HG02623 (cell line): ENCODE data around the gene DTYMK.

Experiments
- ATAC-seq: cut with Tn5 transposase; IDR thresholded peaks from one replicate; pipeline ENCODE4 v1.9.1; 2021; ENCODE audit warnings: moderate library complexity; ENCODE audit not compliant: unreplicated experiment

Gene DTYMK

DNA sequence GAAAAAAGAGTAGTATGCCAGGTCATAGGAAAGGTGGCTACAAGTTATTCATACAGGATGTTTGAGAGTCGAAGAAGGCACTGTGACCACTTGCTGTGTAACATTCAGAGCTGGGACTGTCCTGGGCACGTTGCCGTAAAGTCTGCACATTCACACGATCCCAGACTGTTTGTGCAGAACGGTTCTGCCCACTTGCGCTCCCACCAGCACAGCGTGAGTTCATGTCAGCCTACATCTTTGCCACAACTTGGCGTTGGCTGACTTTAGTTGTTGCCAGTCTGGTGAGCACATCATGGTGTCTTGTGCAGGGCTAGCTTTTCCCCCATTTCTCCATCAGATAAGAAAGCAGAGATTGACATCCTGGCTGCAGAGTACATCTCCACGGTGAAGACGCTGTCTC is 22.3 kb upstream of the DTYMK start:
- no peak for ATAC-seq

DNA sequence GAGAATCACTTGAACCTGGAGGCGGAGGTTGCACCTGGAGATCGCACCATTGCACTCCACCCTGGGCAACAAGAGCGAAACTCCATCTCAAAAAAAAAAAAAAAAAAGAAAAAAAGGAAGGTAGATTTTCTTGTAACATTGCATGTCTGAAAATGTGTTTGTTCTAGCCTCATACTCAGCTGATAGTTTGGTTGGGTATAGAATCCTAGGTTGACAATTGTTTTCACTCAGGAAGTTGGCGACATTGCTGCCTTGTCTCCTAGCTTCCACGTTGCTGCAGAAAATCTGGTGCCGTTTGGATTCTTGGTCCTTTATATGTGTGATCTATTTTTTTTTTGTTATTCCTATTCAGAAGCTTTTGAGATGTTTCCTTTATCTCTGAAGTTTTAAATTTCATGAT is 19.9 kb upstream of the DTYMK start:
- ATAC-seq, result no peak

DNA sequence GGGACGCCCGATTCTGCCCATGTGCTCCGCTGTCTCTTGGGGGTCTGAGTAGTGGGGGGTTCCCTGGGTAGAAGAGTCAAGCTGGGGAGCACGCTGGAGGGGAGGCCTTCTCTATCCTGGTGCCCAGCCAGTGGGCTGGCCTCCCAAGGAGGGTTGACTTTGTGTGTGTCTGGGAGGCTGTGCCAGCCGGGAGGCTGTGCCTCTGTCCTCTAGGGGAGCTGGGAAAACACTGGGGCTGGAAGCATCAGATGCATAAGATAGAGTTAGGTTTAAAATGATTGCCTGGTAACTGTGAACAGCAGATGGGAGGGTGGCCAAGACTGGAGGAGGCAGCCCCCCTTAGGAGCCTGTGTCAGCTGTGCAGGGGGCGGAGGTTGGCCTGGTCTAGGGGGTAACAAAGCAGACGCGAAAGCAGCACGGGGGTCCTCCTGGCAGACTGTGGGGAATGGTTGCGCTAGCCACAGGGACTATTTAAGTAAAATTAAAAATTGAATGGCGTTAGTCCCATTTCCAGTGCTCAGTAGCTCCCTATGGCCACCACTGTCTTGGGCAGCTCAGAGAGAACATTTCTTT is 16.5 kb upstream of the DTYMK start:
- ATAC-seq, result no peak

DNA sequence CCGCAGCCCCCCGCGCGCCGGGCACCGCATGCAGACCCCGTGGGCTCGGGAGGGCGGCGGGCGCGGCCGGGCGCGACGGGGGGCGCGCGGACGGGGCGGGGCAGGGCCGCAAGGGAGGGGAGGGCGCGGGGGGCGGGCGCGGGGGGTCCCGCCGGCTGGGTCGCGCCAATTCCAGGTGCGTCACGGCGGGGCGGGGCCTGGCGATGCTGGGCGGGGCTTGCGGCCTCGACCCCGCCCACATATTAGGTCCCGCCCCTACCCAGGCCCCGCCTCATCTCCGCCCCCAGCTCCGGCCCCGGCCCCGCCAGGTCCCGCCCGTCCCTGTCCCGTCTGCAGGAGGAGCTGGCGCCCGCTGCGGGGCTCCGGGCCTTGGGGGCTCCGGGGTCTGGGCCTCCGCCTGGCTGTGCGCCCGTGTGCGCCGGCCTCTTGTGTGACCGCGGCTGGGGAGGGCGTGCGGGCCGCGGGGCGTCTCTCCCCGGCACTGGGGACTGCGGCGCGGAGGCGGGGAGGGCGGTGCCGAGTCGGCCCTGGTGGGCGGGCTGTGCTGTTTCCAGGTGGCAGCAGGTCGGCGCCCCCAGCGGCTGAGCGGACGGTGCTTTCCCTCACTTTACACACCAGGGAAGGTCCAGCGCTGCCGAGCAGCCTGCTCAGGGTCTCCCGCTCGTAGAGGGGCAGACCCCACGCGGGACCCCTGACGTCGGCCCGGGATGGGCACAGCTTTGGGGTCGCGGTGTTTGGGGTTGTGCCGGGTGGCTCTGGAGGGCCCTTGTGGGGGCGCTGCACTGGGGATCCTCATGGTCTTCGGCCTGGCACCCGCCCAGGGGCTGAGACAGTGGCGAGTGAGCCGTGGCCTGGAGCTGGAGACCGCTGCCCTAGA is 15.8 kb upstream of the DTYMK start:
- ATAC-seq, result peak; percentile 56

DNA sequence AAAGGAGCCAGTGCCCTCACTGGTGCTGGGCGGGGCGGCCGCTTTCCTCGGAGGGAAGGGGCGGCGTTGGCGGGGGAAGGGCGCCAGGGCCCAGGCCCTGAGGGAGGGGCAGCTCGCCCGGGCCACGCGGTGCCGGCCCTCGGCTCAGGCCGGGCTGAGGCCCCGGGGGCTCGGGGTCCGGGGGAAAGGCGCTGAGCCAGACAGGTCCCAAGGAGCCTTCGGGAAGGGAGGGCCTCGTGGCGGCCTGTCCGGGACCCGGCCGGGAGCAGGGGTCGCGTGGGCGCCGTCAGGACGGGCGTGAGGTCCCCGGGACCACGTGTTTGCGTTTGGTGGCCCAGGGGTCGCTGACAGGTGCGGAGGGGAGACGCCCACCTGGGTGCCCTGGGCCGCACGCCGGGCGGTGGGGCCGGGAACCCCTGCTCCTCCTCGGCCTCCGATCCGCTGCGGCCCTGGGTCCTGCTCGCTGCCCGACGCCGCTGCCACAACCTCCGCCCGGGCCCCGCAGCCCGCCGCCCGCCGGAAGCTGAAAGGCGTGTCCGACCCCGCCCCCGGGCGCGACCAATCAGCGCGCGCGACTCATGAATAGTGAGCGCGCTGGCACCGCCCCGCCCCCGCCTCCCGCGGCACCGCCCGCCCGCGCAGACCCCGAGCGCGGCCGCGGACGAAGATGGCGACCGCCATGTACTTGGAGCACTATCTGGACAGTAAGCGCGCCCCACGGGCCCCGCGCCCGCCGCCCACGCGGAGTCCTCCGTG is 15.0 kb upstream of the DTYMK start, which contains the start of gene ING5:
TSS of gene ING5 (plus strand) at position 641 of the 756 bp plus-strand sequence. CDS start at position 668, 27 bp downstream.
- peak; percentile 57 for ATAC-seq

DNA sequence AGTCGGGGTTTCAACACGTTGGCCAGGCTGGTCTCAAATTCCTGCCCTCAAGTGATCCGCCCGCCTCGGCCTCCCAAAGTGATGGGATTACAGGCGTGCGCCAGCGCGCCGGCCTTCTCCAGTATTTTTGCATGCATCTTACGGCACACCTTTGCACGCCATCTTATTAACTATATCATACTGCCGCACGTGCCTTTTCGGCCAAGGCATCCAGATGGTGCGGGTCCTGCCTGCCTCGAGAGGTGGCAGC is 14.5 kb upstream of the DTYMK start:
- no peak for ATAC-seq

DNA sequence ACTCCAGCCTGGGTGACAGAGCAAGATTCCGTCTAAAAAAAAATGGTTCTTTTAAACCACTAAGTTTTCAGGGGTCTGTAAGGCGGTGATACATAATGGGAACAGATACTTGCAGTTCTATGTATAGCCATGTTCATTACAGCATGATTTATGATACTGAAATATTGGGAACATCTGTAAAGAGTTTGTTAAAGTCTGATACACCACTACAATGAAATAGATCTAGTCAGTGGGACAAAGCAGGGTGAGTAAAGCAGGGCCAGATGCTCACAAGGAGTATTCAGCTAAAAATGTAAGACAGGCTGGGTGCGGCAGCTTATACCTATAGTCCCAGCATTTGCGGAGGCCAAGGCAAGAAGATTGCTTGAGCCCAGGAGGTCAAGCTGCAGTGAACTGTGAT is 9.0 kb upstream of the DTYMK start:
- ATAC-seq, result no peak

DNA sequence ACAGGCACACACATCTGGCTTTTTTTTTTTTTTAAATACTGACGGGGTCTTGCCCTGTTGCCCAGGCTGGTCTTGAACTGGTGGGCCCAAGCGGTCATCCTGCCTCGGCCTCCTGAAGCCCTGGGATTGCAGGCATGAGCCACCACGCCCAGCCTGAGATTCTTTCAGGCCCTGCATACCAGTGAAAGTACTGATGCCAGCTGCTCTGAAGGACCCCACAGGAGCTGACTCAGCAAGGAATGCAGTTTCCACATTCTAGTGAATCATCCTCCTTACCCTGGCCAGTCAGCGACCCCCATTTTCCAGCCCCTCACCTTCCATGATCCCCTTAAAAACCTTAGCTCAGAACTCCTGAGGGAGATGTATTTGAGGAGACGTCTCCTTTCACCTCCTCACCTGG is 5.8 kb upstream of the DTYMK start:
- no peak for ATAC-seq

DNA sequence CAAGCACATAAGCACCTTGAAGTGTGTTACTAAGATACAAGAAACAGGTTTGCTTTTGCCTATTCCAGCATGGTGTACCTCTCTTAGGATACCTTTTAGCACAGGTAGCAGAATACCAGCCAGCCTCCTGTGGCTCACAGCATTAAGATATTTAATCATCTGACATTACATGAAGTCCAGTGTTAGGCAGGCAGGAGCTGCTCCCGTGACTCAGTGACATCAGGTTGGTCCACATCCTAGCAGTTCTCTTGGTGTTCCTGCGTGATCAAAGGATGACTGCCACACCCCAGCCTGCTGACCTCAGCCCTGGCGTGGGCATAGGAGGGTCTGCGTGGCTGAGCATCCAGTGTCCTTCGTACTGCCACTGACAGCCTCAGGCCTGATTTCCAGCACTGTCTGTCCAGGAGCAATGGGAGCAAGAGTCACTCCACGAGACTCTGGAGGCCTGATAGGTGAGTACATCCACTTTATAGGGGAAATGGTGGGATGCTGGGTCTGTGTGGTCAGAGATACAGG is 3.6 kb upstream of the DTYMK start:
- no peak for ATAC-seq

DNA sequence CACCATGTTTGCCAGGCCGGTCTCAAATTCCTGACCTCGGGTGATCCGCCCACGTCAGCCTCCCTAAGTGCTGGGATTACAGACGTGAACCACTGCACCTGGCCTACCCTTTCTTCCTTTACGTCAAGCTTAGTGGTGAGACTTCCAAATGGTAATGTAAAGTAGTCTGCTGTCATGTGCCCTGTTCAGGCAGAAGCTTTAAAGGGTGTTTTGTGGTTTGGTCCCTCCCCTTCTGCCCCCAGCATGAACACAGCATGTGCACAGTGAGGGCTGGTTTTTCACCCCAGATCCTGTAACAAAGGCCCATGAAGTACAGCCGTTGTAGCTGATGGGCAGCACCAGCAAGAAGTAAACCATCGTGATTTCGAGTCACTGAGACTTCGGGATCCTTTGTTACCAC is 2.7 kb upstream of the DTYMK start:
- no peak for ATAC-seq

DNA sequence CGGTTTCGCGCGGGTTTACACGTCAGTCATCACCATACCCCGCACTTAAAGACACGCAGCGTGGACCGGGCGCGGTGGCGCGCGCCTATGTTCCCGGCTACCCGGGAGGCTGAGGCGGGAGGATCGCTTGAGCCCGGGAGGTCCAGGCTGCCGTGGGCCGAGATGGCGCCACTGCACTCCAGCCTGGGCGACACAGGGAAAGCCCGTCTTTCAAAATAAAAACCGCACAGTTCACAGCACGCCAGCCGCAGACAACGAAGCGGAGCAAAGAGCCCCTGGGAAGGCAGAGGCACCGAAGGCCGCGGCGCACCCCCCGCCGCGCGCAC is 328 bp downstream of the DTYMK start:
- peak; percentile 7 for ATAC-seq

DNA sequence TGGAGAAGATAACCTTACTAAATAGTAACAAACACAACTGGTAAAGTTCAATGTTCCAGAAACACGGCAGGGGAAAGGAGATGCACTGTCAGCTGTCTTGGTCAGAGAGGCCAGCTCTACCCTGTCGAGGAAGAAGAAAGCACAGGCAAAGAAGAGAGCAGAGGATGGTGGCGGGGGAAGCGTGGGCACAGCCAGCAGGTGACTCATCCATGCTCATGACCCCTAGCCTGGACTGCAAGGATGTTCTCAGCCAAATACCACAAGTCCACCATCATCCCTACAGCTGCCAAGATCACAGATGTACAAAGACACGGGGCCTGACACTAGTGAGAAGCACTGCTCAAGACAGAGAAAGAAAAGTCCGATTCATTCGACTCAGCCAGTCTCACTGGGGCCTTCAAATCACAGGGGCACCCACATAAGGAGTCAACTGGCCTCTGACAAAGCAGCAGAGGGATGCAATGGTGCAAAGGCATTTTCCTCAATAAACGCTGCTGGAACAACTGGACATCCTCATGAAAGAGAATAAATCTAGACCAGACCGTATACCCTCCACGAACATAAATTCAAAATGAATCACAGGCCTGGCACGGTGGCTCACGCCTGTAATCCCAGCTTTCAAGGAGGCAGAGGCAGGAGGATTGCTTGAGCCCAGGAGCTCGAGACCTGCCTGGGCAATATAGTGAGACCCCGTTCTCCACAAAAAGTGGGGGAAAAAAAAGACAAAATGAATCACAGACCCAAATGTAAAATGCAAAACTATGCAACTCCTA is 5.6 kb downstream of the DTYMK start:
- no peak for ATAC-seq

DNA sequence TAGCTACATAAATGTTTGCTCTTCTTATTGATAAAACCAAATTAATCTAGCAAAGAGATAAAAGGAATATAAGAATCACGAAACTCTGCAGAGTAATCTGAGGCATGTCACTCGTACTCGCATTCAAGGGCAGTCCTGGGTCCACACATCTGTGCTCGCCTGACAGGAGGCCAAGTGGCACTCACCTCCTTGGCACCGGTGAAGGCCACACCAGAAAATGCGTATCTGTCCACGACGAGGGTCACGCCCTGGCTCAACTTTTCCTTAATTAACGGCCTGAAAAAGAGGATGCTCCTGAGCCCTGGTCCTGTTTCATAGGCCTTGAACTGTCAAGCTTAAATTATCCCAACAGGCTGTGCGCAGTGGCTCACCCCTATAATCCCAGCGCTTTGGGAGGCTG is 6.6 kb downstream of the DTYMK start:
- ATAC-seq, result no peak

DNA sequence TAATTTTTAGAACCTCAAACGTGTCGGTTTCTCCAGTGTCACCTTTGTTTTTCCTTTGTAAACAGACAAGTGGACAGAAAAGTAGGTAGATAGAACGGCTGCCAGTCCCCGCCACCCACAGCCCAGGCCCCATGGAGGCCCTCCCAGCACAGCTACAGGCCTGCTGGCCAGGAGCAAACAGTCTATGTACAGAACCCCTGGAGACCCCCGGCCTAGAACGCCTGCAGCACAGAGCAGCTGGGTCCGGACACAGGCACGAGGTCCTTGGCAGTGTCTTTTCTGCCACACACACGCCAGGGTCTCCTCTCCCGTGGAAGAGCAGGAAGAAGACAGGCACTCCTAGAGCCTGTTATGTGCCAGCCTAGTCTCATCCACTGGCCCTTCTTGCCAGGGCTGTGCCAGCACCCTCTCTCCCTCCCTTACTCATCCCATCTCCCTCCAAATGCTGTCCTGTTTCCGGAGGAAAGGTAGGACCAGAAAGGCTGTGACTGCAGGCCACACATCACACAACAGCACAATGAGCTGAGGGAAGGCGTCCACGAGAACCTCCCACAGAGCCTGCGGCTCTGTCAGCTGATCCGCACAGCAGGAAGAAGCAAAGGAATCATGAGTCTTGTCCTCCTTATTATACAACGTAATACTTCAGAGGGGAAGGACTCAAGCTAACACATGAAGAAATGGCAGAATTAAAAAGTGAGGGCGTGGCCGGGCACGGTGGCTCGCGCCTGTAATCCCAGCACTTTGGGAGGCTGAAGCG is 7.7 kb downstream of the DTYMK start:
- no peak for ATAC-seq

DNA sequence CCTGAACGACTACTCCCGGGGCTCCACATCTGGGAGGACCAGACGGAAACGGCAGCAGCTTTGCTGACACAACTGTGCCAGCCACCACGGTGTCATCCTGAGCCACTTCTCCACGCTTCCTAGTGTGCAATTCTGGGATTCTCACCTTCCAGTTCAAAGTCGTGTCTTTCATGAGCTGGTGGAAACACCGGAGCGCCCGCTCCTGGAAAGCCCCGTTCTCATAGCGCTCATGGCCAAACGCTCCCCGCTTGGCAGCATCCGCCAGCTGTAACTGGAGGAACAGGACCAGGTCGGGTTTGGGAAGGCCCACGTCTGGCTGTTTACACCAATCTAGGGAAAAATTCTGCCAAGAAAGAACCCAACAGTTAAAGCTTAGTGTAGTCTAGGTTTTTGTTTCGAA is 8.3 kb downstream of the DTYMK start:
- no peak for ATAC-seq

DNA sequence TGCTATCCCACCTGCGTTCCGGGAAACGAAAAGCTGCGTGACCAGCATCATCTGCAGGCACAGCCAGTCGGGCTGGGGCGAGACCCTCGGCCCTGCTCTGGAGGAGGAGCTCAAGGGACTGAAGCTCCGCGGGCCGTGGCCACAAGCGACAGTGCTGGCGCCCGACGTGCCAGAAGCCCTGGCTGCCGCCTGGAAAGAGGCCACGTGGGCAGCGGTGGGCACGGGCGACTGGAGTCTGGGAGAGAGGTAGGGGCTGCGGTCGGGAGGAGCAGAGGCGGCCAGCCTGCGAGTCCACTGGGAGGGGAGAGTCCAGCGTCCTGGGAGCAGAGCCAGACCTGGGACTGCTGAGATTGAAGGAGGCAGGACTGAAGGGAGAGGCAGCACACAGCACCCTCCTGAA is 9.2 kb downstream of the DTYMK start:
- no peak for ATAC-seq

DNA sequence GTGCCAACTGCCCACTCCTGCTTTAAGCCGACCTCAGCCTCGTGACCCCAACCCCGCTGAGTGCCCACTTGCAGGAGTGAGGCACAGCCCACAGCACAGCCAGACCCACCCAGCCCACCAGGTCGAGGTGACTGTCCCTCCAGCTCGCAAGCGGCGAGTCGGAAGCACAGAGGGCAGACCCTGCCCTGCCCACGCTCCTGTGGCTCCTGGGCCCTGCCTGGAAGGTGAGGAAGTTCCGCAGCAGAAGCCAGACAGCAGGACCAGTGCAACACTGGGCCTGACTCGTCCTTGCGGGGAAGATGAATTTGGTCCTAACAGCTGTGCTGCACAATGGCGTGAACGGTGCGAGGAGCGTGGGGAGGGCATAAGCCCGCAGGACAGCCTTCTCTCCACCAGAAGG is 9.9 kb downstream of the DTYMK start:
- ATAC-seq, result no peak

DNA sequence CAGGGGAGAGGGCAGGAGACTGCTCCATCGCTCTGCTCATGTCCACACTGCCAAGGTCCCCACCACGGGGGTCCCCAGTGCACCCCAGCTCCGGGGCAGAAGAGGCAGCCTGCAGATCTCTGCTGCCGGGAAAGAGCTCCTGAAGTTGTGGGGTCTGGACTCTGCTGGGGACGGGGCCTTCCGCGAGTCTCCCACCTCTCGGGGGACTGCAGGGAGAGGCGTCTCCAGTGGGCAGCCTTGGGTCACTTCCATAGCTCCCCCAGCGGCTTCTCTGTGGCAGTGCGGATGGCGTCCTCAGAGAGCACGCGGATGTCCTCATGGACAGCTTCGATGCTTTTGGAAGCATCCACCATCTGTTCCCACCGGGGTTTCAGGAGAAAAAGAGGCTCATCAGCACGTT is 10.7 kb downstream of the DTYMK start:
- no peak for ATAC-seq

DNA sequence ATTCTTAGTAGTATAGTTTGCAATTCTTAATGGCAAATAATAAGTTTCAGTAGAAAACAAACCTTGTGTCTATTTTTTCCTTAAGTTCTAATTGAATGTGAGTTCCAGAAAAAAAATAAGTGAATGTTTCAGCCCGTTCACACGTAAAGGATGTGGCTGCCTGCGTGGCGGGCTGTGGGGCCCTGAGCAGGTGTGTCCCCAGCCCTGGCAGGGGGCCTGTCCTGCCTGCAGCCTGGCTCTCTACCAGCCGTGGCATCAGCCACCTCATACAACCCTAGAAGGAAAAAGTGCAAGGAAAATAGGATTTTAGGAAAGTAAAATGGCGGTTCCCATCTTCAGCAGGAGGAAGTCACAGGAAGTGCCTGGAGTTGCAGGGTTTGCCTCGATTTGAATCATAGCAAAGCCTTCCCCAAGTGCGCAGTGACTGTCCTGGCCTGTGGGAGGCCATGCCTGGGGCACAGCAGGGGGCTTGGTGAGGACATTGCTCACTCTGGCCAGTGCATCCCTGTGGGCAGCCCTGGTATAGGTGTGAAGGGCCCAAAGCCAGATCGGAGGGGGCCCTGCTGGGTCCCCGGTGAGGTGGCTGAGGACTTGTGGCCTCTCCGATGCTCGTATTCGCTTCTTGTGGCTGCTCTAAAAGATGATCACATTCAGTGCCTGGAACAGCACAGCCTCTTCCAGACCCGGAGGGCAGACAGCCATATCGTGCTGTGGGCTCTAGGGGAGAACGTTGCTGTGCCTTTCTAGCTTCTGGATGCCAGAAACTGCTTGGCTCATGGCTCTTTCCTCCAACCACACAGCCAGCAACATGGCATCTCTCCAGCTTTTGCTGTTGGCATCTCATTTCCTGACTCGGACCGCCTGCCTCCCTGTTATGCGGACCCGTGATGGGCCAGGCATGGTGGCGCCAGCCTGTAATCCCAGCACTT is 12.6 kb downstream of the DTYMK start:
- no peak for ATAC-seq
